Measurements from ENCODE around the gene RNU6-9. TPM values are rescaled to one million over a fixed set of nuclear protein-coding genes. Genes with fewer than 3 reads are reported as not detected.

RNU6-9 gene
- total and polyA plus RNA-seq, 2 of the 13 experiments (the other 11 are each of a cell fraction or from before 2014, with no cell fraction given) = under 0.01 TPM; not detected in 1

- no peak for TF ChIP-seq ESRRA (CRISPR knock-in tag; IDR thresholded peaks at IDR 0.05; ENCODE audit: low read depth)
- no peak for TF ChIP-seq ZNF143 (CRISPR knock-in tag; IDR thresholded peaks at IDR 0.05)
- no peak for TF ChIP-seq FOSL1 (CRISPR knock-in tag; IDR thresholded peaks at IDR 0.05; ENCODE audit: borderline replicate concordance)
- TF ChIP-seq TBL1XR1 (IDR thresholded peaks at IDR 0.05; ENCODE audit: borderline replicate concordance, low read length, partially characterized antibody) = no peak
- TF ChIP-seq NR2C2 (CRISPR knock-in tag; IDR thresholded peaks at IDR 0.05; ENCODE audit: borderline replicate concordance) = peak; percentile 65; the same call in 1 of the 2 replicates
- no peak for TF ChIP-seq ATF5 (CRISPR knock-in tag; IDR thresholded peaks at IDR 0.05; ENCODE audit: low read depth)
- TF ChIP-seq NR2F1 (CRISPR knock-in tag; IDR thresholded peaks at IDR 0.05) = no peak
- no peak for TF ChIP-seq ZNF678 (CRISPR knock-in tag; IDR thresholded peaks at IDR 0.05)
- no peak for TF ChIP-seq ZNF496 (CRISPR knock-in tag; IDR thresholded peaks at IDR 0.05; ENCODE audit: insufficient replicate concordance)
- no peak for TF ChIP-seq SP2 (CRISPR knock-in tag; IDR thresholded peaks at IDR 0.05)
- TF ChIP-seq ZBTB7A (CRISPR knock-in tag; IDR thresholded peaks at IDR 0.05) = peak; percentile 95
- no peak for TF ChIP-seq KMT2B (CRISPR knock-in tag; IDR thresholded peaks at IDR 0.05)
- peak; percentile 43; the same call in 1 of the 2 replicates for TF ChIP-seq POGK (CRISPR knock-in tag; conservative IDR thresholded peaks at IDR 0.05)
- TF ChIP-seq ZBTB25 (CRISPR knock-in tag; IDR thresholded peaks at IDR 0.05) = peak; percentile 35; the same call in 1 of the 2 replicates
- no peak for TF ChIP-seq FOXO4 (CRISPR knock-in tag; conservative IDR thresholded peaks at IDR 0.05)
- peak; percentile 44; the same call in 1 of the 2 replicates for TF ChIP-seq GABPB1 (CRISPR knock-in tag; IDR thresholded peaks at IDR 0.05)
- no peak for TF ChIP-seq ZNF225 (CRISPR knock-in tag; IDR thresholded peaks at IDR 0.05)
- no peak for TF ChIP-seq ZNF160 (CRISPR knock-in tag; IDR thresholded peaks at IDR 0.05)
- no peak; the same call in 1 of the 2 replicates for TF ChIP-seq POLR2G (IDR thresholded peaks at IDR 0.05; ENCODE audit: low read depth, low read length)
- TF ChIP-seq ZBTB44 (CRISPR knock-in tag; IDR thresholded peaks at IDR 0.05) = no peak
- TF ChIP-seq KLF11 (CRISPR knock-in tag; IDR thresholded peaks at IDR 0.05) = no peak
- TF ChIP-seq CREM (IDR thresholded peaks at IDR 0.05) = peak; percentile 34; the same call in 1 of the 2 replicates
- TF ChIP-seq CREM (CRISPR knock-in tag; IDR thresholded peaks at IDR 0.05) = no peak
Measured at GRCh38 chr19:926589-927350, 33.5 kb downstream of the RNU6-9 start (continued).

Measured in HepG2 (cell line).